22Rv1 (cell line): Measurements from ENCODE around the gene LGR6.
"Not testable (repeated sequence)": the region's sequence is repeated elsewhere in the genome, so short reads cannot be mapped to it uniquely, and the experiment has no call there.

ENCODE experiments used
- ZFX ChIP-seq: fragments of 450-650 bp; IDR thresholded peaks from 2 replicates; pipeline ENCODE4 v1.6.1; 2017; ENCODE audit warnings: antibody characterized with exemption, borderline replicate concordance
- TF ChIP-seq, protein P1 (sequence below): fragments of 450-650 bp; IDR thresholded peaks from 2 replicates; pipeline ENCODE4 v1.5.1; 2017; ENCODE audit warnings: mild to moderate bottlenecking

DNA sequence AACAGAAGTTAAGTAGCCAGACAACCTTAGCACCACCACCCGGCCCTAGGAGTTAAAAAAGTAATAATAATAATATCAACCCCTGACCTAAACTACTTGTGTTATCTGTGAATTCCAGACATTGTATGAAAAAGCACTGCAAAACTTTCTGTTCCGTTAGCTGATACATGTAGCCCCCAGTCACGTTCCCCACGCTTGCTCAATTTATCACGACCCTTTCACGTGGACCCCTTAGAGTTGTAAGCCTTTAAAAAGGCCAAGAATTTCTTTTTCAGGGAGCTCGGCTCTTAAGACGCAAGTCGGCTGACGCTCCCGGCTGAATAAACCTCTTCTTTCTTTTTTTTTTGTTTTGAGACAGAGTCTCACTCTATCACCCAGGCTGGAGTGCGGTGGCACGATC lies 26.5 kb upstream of the LGR6 start:
- TF ChIP-seq, protein P1, sequence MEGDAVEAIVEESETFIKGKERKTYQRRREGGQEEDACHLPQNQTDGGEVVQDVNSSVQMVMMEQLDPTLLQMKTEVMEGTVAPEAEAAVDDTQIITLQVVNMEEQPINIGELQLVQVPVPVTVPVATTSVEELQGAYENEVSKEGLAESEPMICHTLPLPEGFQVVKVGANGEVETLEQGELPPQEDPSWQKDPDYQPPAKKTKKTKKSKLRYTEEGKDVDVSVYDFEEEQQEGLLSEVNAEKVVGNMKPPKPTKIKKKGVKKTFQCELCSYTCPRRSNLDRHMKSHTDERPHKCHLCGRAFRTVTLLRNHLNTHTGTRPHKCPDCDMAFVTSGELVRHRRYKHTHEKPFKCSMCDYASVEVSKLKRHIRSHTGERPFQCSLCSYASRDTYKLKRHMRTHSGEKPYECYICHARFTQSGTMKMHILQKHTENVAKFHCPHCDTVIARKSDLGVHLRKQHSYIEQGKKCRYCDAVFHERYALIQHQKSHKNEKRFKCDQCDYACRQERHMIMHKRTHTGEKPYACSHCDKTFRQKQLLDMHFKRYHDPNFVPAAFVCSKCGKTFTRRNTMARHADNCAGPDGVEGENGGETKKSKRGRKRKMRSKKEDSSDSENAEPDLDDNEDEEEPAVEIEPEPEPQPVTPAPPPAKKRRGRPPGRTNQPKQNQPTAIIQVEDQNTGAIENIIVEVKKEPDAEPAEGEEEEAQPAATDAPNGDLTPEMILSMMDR, result not testable (repeated sequence)
- not testable (repeated sequence) for TF ChIP-seq ZFX
